Measurements from ENCODE around the gene SPATA32.

Gene SPATA32

DNA sequence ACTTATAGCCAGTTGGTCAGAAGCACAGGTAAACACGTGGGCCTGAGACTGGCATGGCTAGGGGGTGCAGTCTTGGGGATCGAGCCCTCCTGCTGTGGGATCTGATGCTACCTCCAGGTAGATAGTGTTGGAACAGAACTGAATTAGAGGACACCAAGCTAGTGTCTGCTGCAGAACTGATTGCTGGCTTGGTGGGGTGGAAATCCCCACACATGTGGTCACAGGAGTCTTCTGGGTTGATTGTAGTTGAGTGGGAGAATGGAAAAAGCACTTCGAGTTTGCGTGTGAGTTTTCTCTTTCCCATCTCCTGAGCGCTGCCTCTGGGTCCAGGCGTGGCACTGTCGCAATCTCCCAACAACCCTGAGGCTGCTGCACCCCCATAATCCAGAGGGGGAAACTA lies 8.0 kb upstream of the SPATA32 start:
- ATAC-seq, result no peak
- no peak for TF ChIP-seq CSDC2 (CRISPR knock-in tag; IDR thresholded peaks at IDR 0.05)
- no peak for TF ChIP-seq ZFP30 (CRISPR knock-in tag; IDR thresholded peaks at IDR 0.05)
- TF ChIP-seq ARNTL (CRISPR knock-in tag; IDR thresholded peaks at IDR 0.05; ENCODE audit: borderline replicate concordance, low read depth), result no peak
- TF ChIP-seq ZNF8 (CRISPR knock-in tag; IDR thresholded peaks at IDR 0.05), result no peak
- TF ChIP-seq, protein P1, sequence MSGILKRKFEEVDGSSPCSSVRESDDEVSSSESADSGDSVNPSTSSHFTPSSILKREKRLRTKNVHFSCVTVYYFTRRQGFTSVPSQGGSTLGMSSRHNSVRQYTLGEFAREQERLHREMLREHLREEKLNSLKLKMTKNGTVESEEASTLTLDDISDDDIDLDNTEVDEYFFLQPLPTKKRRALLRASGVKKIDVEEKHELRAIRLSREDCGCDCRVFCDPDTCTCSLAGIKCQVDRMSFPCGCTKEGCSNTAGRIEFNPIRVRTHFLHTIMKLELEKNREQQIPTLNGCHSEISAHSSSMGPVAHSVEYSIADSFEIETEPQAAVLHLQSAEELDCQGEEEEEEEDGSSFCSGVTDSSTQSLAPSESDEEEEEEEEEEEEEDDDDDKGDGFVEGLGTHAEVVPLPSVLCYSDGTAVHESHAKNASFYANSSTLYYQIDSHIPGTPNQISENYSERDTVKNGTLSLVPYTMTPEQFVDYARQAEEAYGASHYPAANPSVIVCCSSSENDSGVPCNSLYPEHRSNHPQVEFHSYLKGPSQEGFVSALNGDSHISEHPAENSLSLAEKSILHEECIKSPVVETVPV (CRISPR knock-in tag; IDR thresholded peaks at IDR 0.05), result no peak
- no peak for TF ChIP-seq ESRRG (CRISPR knock-in tag; IDR thresholded peaks at IDR 0.05)
- TF ChIP-seq ZNF70 (CRISPR knock-in tag; IDR thresholded peaks at IDR 0.05), result no peak
- TF ChIP-seq ISL1 (CRISPR knock-in tag; IDR thresholded peaks at IDR 0.05), result no peak
- TF ChIP-seq ZFP3 (CRISPR knock-in tag; IDR thresholded peaks at IDR 0.05), result no peak
- TF ChIP-seq PPARA (CRISPR knock-in tag; IDR thresholded peaks at IDR 0.05; ENCODE audit: borderline replicate concordance), result no peak
- TF ChIP-seq, protein P2, sequence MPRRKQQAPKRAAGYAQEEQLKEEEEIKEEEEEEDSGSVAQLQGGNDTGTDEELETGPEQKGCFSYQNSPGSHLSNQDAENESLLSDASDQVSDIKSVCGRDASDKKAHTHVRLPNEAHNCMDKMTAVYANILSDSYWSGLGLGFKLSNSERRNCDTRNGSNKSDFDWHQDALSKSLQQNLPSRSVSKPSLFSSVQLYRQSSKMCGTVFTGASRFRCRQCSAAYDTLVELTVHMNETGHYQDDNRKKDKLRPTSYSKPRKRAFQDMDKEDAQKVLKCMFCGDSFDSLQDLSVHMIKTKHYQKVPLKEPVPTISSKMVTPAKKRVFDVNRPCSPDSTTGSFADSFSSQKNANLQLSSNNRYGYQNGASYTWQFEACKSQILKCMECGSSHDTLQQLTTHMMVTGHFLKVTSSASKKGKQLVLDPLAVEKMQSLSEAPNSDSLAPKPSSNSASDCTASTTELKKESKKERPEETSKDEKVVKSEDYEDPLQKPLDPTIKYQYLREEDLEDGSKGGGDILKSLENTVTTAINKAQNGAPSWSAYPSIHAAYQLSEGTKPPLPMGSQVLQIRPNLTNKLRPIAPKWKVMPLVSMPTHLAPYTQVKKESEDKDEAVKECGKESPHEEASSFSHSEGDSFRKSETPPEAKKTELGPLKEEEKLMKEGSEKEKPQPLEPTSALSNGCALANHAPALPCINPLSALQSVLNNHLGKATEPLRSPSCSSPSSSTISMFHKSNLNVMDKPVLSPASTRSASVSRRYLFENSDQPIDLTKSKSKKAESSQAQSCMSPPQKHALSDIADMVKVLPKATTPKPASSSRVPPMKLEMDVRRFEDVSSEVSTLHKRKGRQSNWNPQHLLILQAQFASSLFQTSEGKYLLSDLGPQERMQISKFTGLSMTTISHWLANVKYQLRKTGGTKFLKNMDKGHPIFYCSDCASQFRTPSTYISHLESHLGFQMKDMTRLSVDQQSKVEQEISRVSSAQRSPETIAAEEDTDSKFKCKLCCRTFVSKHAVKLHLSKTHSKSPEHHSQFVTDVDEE (CRISPR knock-in tag; IDR thresholded peaks at IDR 0.05), result no peak
- TF ChIP-seq SNAI2 (CRISPR knock-in tag; IDR thresholded peaks at IDR 0.05), result no peak
- TF ChIP-seq GLIS3 (CRISPR knock-in tag; IDR thresholded peaks at IDR 0.05), result no peak
- TF ChIP-seq ZC3H10 (CRISPR knock-in tag; IDR thresholded peaks at IDR 0.05), result no peak
- TF ChIP-seq, protein P3, sequence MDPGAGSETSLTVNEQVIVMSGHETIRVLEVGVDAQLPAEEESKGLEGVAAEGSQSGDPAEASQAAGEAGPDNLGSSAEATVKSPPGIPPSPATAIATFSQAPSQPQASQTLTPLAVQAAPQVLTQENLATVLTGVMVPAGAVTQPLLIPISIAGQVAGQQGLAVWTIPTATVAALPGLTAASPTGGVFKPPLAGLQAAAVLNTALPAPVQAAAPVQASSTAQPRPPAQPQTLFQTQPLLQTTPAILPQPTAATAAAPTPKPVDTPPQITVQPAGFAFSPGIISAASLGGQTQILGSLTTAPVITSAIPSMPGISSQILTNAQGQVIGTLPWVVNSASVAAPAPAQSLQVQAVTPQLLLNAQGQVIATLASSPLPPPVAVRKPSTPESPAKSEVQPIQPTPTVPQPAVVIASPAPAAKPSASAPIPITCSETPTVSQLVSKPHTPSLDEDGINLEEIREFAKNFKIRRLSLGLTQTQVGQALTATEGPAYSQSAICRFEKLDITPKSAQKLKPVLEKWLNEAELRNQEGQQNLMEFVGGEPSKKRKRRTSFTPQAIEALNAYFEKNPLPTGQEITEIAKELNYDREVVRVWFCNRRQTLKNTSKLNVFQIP (CRISPR knock-in tag; IDR thresholded peaks at IDR 0.05; ENCODE audit: borderline replicate concordance, low read depth), result no peak
- no peak for TF ChIP-seq ZNF565 (CRISPR knock-in tag; conservative IDR thresholded peaks at IDR 0.05; ENCODE audit: low read depth)
- TF ChIP-seq RARB (CRISPR knock-in tag; IDR thresholded peaks at IDR 0.05), result no peak
- TF ChIP-seq, protein P4, sequence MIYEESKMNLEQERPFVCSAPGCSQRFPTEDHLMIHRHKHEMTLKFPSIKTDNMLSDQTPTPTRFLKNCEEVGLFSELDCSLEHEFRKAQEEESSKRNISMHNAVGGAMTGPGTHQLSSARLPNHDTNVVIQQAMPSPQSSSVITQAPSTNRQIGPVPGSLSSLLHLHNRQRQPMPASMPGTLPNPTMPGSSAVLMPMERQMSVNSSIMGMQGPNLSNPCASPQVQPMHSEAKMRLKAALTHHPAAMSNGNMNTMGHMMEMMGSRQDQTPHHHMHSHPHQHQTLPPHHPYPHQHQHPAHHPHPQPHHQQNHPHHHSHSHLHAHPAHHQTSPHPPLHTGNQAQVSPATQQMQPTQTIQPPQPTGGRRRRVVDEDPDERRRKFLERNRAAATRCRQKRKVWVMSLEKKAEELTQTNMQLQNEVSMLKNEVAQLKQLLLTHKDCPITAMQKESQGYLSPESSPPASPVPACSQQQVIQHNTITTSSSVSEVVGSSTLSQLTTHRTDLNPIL (CRISPR knock-in tag; IDR thresholded peaks at IDR 0.05; ENCODE audit: low read depth), result no peak

DNA sequence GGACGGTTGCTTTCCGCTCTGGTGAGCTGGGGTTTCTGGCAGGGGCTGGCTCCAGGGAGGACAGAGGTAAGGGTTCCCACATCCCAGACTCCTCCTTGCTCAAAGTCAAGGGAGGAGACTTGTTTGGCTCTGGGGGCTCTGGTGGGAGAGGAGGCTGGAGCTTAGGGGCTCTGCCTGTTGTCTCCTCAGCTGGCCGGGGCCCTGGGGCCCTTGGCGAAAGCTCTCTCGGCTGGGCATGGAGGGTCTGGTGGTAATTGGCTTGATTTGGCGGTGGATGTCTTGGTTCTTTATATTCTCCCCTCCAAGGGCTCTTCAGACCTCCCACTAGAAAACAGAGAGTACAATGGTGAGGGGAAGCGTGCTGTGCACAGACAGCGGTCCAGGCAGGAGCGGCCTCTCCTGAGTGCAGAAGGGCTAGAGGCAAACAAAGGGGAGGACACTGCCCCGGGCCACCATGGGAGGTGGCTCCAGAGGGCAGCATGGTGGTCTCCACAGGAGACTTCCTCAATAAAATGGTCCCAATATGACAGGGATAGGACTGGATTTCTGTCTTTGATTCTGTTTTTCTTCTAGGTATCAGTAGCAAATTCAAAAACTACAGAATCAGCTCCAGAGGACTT lies 5.7 kb upstream of the SPATA32 start:
- ATAC-seq, result no peak
- no peak for TF ChIP-seq ESRRG (CRISPR knock-in tag; IDR thresholded peaks at IDR 0.05)
- TF ChIP-seq, protein P5, sequence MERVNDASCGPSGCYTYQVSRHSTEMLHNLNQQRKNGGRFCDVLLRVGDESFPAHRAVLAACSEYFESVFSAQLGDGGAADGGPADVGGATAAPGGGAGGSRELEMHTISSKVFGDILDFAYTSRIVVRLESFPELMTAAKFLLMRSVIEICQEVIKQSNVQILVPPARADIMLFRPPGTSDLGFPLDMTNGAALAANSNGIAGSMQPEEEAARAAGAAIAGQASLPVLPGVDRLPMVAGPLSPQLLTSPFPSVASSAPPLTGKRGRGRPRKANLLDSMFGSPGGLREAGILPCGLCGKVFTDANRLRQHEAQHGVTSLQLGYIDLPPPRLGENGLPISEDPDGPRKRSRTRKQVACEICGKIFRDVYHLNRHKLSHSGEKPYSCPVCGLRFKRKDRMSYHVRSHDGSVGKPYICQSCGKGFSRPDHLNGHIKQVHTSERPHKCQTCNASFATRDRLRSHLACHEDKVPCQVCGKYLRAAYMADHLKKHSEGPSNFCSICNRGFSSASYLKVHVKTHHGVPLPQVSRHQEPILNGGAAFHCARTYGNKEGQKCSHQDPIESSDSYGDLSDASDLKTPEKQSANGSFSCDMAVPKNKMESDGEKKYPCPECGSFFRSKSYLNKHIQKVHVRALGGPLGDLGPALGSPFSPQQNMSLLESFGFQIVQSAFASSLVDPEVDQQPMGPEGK (CRISPR knock-in tag; IDR thresholded peaks at IDR 0.05; ENCODE audit: borderline replicate concordance), result no peak
- TF ChIP-seq OSR1 (CRISPR knock-in tag; IDR thresholded peaks at IDR 0.05), result no peak
- TF ChIP-seq, protein P1 (CRISPR knock-in tag; IDR thresholded peaks at IDR 0.05), result no peak
- TF ChIP-seq, protein P3 (CRISPR knock-in tag; IDR thresholded peaks at IDR 0.05; ENCODE audit: borderline replicate concordance, low read depth), result no peak
- no peak for TF ChIP-seq CSDC2 (CRISPR knock-in tag; IDR thresholded peaks at IDR 0.05)
- TF ChIP-seq ZNF565 (CRISPR knock-in tag; conservative IDR thresholded peaks at IDR 0.05; ENCODE audit: low read depth), result no peak
- no peak for TF ChIP-seq TOX (CRISPR knock-in tag; IDR thresholded peaks at IDR 0.05; ENCODE audit: borderline replicate concordance)
- TF ChIP-seq, protein P4 (CRISPR knock-in tag; IDR thresholded peaks at IDR 0.05; ENCODE audit: low read depth), result no peak
- TF ChIP-seq ZFP3 (CRISPR knock-in tag; IDR thresholded peaks at IDR 0.05), result no peak
- TF ChIP-seq ZNF70 (CRISPR knock-in tag; IDR thresholded peaks at IDR 0.05), result no peak
- TF ChIP-seq ZC3H10 (CRISPR knock-in tag; IDR thresholded peaks at IDR 0.05), result no peak
- TF ChIP-seq ISL1 (CRISPR knock-in tag; IDR thresholded peaks at IDR 0.05), result no peak
- TF ChIP-seq GLIS3 (CRISPR knock-in tag; IDR thresholded peaks at IDR 0.05), result no peak

Data from SK-N-SH treated with all-trans-retinoic acid at 6 μM for 48 hours (cell line).